ENCODE data around the gene VWA1. TPM values are rescaled to one million over a fixed set of nuclear protein-coding genes. Genes with fewer than 3 reads are reported as not detected.
A peak's percentile ranks its signal among the peaks of the same experiment; 100 is the strongest.
"Not testable (repeated sequence)": the region's sequence is repeated elsewhere in the genome, so short reads cannot be mapped to it uniquely, and the experiment has no call there.

The VWA1 gene
- polyA plus RNA-seq, 1 donor (not counting 4 experiments of a cell fraction or from before 2014, with no cell fraction given) = 6.5 TPM

GRCh38 chr1:1427820-1428148, 7.7 kb upstream of the VWA1 start:
- Histone ChIP-seq H3K4me2 (ENCODE audit: control insufficient read depth, extremely low read depth, insufficient read depth, low read depth, low read length) (peak overlapping the region; percentile 27), H3K79me2 (ENCODE audit: control insufficient read depth, insufficient read depth, low read length) (no peaks in the 10 kb centered on the region), H3K4me1 (ENCODE audit: control insufficient read depth, extremely low read depth, insufficient read depth, low read length) (peaks cover 6% of the 10 kb centered on the region), H3K27ac (ENCODE audit: control insufficient read depth, insufficient read depth, low read length) (no peak overlapping the region), H3K27me3 (ENCODE audit: control insufficient read depth, extremely low read depth, insufficient read depth, low read length) (no peaks in the 10 kb centered on the region), H3K9ac (ENCODE audit: control insufficient read depth, extremely low read depth, insufficient read depth, low read length) (no peak overlapping the region), H3K9me3 (ENCODE audit: control insufficient read depth, low read depth, low read length) (no peaks in the 10 kb centered on the region), H4K20me1 (ENCODE audit: control insufficient read depth, extremely low read depth, insufficient read depth, low read length) (no peaks in the 10 kb centered on the region), H3K4me3 (ENCODE audit: control insufficient read depth in 2 of 3, extremely low read depth in 1 of 3, insufficient read depth in 2 of 3, low read depth in 1 of 3, low read length in 3 of 3) (peak overlapping the region in 1 of 3 experiments; percentile 48), H3K36me3 (ENCODE audit: control insufficient read depth in 2 of 2, extremely low read depth in 1 of 2, insufficient read depth in 2 of 2, low read length in 2 of 2) (no peaks in the 10 kb centered on the region), H3K9me1 (ENCODE audit: control insufficient read depth, extremely low read depth, insufficient read depth, low read length) (no peaks in the 10 kb centered on the region), H2AFZ (ENCODE audit: control insufficient read depth, low read length) (no peak overlapping the region)
- no peak for TF ChIP-seq EZH2 (IDR thresholded peaks at IDR 0.05; ENCODE audit: low read length)
- no peak for TF ChIP-seq CTCF (optimal IDR thresholded peaks at IDR 0.05 in 1 of 3, IDR thresholded peaks at IDR 0.05 in 1 of 3, conservative IDR thresholded peaks at IDR 0.05 in 1 of 3; ENCODE audit: extremely low read depth in 1 of 3, insufficient read depth in 2 of 3, low read length in 3 of 3)
- dilution Hi-C loops (cut with MboI; ENCODE audit: extremely low pct_ligation_motif_present, low sequenced_read_pairs) = no loop called here
- no peak for DNase-seq (ENCODE audit: low read depth, low spot score)
- FAIRE-seq = no peak

GRCh38 chr1:1428174-1428573, 7.3 kb upstream of the VWA1 start:
- Histone ChIP-seq H3K9me3 (ENCODE audit: control insufficient read depth, low read depth, low read length) (no peaks in the 10 kb centered on the region), H3K4me1 (ENCODE audit: control insufficient read depth, extremely low read depth, insufficient read depth, low read length) (peaks cover 5% of the 10 kb centered on the region), H3K4me2 (ENCODE audit: control insufficient read depth, extremely low read depth, insufficient read depth, low read depth, low read length) (no peak overlapping the region), H3K9me1 (ENCODE audit: control insufficient read depth, extremely low read depth, insufficient read depth, low read length) (no peaks in the 10 kb centered on the region), H3K27me3 (ENCODE audit: control insufficient read depth, extremely low read depth, insufficient read depth, low read length) (no peaks in the 10 kb centered on the region), H2AFZ (ENCODE audit: control insufficient read depth, low read length) (no peak overlapping the region), H3K79me2 (ENCODE audit: control insufficient read depth, insufficient read depth, low read length) (no peaks in the 10 kb centered on the region), H3K27ac (ENCODE audit: control insufficient read depth, insufficient read depth, low read length) (no peak overlapping the region), H4K20me1 (ENCODE audit: control insufficient read depth, extremely low read depth, insufficient read depth, low read length) (no peaks in the 10 kb centered on the region), H3K36me3 (ENCODE audit: control insufficient read depth in 2 of 2, extremely low read depth in 1 of 2, insufficient read depth in 2 of 2, low read length in 2 of 2) (no peaks in the 10 kb centered on the region), H3K9ac (ENCODE audit: control insufficient read depth, extremely low read depth, insufficient read depth, low read length) (no peak overlapping the region), H3K4me3 (ENCODE audit: control insufficient read depth in 2 of 3, extremely low read depth in 1 of 3, insufficient read depth in 2 of 3, low read depth in 1 of 3, low read length in 3 of 3) (no peak overlapping the region)
- DNase-seq (ENCODE audit: low read depth, low spot score) (no peak), FAIRE-seq (no peak)
- TF ChIP-seq CTCF (optimal IDR thresholded peaks at IDR 0.05 in 1 of 3, IDR thresholded peaks at IDR 0.05 in 1 of 3, conservative IDR thresholded peaks at IDR 0.05 in 1 of 3; ENCODE audit: extremely low read depth in 1 of 3, insufficient read depth in 2 of 3, low read length in 3 of 3) = no peak
- no peak for TF ChIP-seq EZH2 (IDR thresholded peaks at IDR 0.05; ENCODE audit: low read length)
- dilution Hi-C loops (cut with MboI; ENCODE audit: extremely low pct_ligation_motif_present, low sequenced_read_pairs) = no loop called here

- H3K4me1 ChIP-seq (ENCODE audit: control insufficient read depth, extremely low read depth, insufficient read depth, low read length) = peaks cover 11% of the 10 kb centered on the region
- DNase-seq (ENCODE audit: low read depth, low spot score); H4K20me1 ChIP-seq (ENCODE audit: control insufficient read depth, extremely low read depth, insufficient read depth, low read length); H3K36me3 ChIP-seq (ENCODE audit: control insufficient read depth in 2 of 2, extremely low read depth in 1 of 2, insufficient read depth in 2 of 2, low read length in 2 of 2); H3K9me1 ChIP-seq (ENCODE audit: control insufficient read depth, extremely low read depth, insufficient read depth, low read length); dilution Hi-C loops (cut with MboI; ENCODE audit: extremely low pct_ligation_motif_present, low sequenced_read_pairs); H3K27me3 ChIP-seq (ENCODE audit: control insufficient read depth, extremely low read depth, insufficient read depth, low read length); FAIRE-seq; H3K4me2 ChIP-seq (ENCODE audit: control insufficient read depth, extremely low read depth, insufficient read depth, low read depth, low read length); H3K79me2 ChIP-seq (ENCODE audit: control insufficient read depth, insufficient read depth, low read length); H2AFZ ChIP-seq (ENCODE audit: control insufficient read depth, low read length); H3K9me3 ChIP-seq (ENCODE audit: control insufficient read depth, low read depth, low read length); H3K9ac ChIP-seq (ENCODE audit: control insufficient read depth, extremely low read depth, insufficient read depth, low read length); H3K27ac ChIP-seq (ENCODE audit: control insufficient read depth, insufficient read depth, low read length); H3K4me3 ChIP-seq (ENCODE audit: control insufficient read depth in 2 of 3, extremely low read depth in 1 of 3, insufficient read depth in 2 of 3, low read depth in 1 of 3, low read length in 3 of 3): not testable (repeated sequence)
Measured at GRCh38 chr1:1428967-1429366, 6.5 kb upstream of the VWA1 start.
